Measurements from ENCODE around the gene UNCX. TPM values are rescaled to one million over a fixed set of nuclear protein-coding genes. Genes with fewer than 3 reads are reported as not detected.

Gene UNCX
- total RNA-seq, 3 donors from 2014 or later, result not detected

GRCh38 chr7:1219498-1219897 is 13.2 kb upstream of the UNCX start:
- TF ChIP-seq POLR2A (IDR thresholded peaks at IDR 0.05), result no peak
- TF ChIP-seq CTCF (IDR thresholded peaks at IDR 0.05), result no peak
- TF ChIP-seq POLR2AphosphoS5 (IDR thresholded peaks at IDR 0.05), result no peak
- no peaks in the 10 kb centered on the region for H3K4me1 ChIP-seq
- no peak overlapping the region for H3K4me3 ChIP-seq
- no peak for DNase-seq (ENCODE audit: low spot score in 2 of 2)
- H3K36me3 ChIP-seq, result no peaks in the 10 kb centered on the region
- no peaks in the 10 kb centered on the region for H3K9me3 ChIP-seq
- H3K27ac ChIP-seq, result no peak overlapping the region
- peaks cover 6 to 86% of the 10 kb centered on the region in 2 donors for H3K27me3 ChIP-seq
- intact Hi-C loops (cut with DNase I; ENCODE audit: low total_unique reads), result no loop called here

- Histone ChIP-seq H3K4me1 (no peaks in the 10 kb centered on the region), H3K36me3 (no peaks in the 10 kb centered on the region), H3K27ac (no peak overlapping the region), H3K4me3 (no peak overlapping the region), H3K9me3 (no peaks in the 10 kb centered on the region), H3K27me3 (peaks cover 8 to 86% of the 10 kb centered on the region in 2 donors)
- TF ChIP-seq CTCF (IDR thresholded peaks at IDR 0.05) (no peak), POLR2A (IDR thresholded peaks at IDR 0.05) (no peak), POLR2AphosphoS5 (IDR thresholded peaks at IDR 0.05) (no peak)
- DNase-seq (ENCODE audit: low spot score in 2 of 2), result no peak
- intact Hi-C loops (cut with DNase I; ENCODE audit: low total_unique reads), result no loop called here
Observed at GRCh38 chr7:1220000-1220726, 12.5 kb upstream of the UNCX start.

GRCh38 chr7:1220977-1221745 is 11.5 kb upstream of the UNCX start:
- Histone ChIP-seq H3K9me3 (no peaks in the 10 kb centered on the region), H3K36me3 (no peaks in the 10 kb centered on the region), H3K27me3 (peaks cover 8 to 86% of the 10 kb centered on the region in 2 donors), H3K4me3 (no peak overlapping the region), H3K27ac (no peak overlapping the region), H3K4me1 (no peaks in the 10 kb centered on the region)
- TF ChIP-seq POLR2AphosphoS5 (IDR thresholded peaks at IDR 0.05), result no peak
- TF ChIP-seq CTCF (IDR thresholded peaks at IDR 0.05), result no peak
- TF ChIP-seq POLR2A (IDR thresholded peaks at IDR 0.05), result no peak
- intact Hi-C loops (cut with DNase I; ENCODE audit: low total_unique reads), result no loop called here
- no peak for DNase-seq (ENCODE audit: low spot score in 2 of 2)

- H3K4me3 ChIP-seq, result no peak overlapping the region
- no peak overlapping the region for H3K27ac ChIP-seq
- intact Hi-C loops (cut with DNase I; ENCODE audit: low total_unique reads), result no loop called here
- peaks cover 20 to 96% of the 10 kb centered on the region in 2 donors for H3K27me3 ChIP-seq
- H3K36me3 ChIP-seq, result no peaks in the 10 kb centered on the region
- DNase-seq (ENCODE audit: low spot score in 2 of 2), result no peak
- no peaks in the 10 kb centered on the region for H3K4me1 ChIP-seq
- no peaks in the 10 kb centered on the region for H3K9me3 ChIP-seq
- TF ChIP-seq CTCF (IDR thresholded peaks at IDR 0.05), result no peak
- no peak for TF ChIP-seq POLR2A (IDR thresholded peaks at IDR 0.05)
- TF ChIP-seq POLR2AphosphoS5 (IDR thresholded peaks at IDR 0.05), result no peak
Observed at GRCh38 chr7:1223196-1223981, 9.3 kb upstream of the UNCX start.

All from breast epithelium (tissue), 4 donors.